GM12892 (cell line): ENCODE measurements around the gene GALNT13.

Experiments
- DNase-seq: peaks from one replicate; pipeline ENCODE4 v3.0.0; 2011; ENCODE audit not compliant: insufficient read length
- FAIRE-seq: peaks from 2 replicates; lab custom pipeline; 2011; peaks lifted over from hg19 to GRCh38; lab: Jason Lieb, UNC
- POLR2A ChIP-seq: IDR thresholded peaks from 2 replicates; pipeline ENCODE4 v1.6.1; 2011; ENCODE audit warnings: low read depth, low read length, control low read depth
- POLR2AphosphoS5 ChIP-seq: IDR thresholded peaks from 2 replicates; pipeline ENCODE4 v1.6.1; 2011; ENCODE audit warnings: low read depth, low read length, control low read depth
- TAF1 ChIP-seq: IDR thresholded peaks from 2 replicates; pipeline ENCODE4 v1.6.1; 2011; ENCODE audit warnings: low read depth, mild to moderate bottlenecking, control low read depth, low read length, borderline replicate concordance

The GALNT13 gene

GRCh38 chr2:153875801-153876466 lies 4.2 kb downstream of the GALNT13 start:
- TF ChIP-seq POLR2A = no peak
- no peak for TF ChIP-seq TAF1
- no peak for TF ChIP-seq POLR2AphosphoS5
- FAIRE-seq (no peak), DNase-seq (no peak)

GRCh38 chr2:153880926-153881325 lies 9.2 kb downstream of the GALNT13 start:
- no peak for FAIRE-seq
- DNase-seq = no peak
- TF ChIP-seq TAF1 = no peak
- TF ChIP-seq POLR2A = no peak
- TF ChIP-seq POLR2AphosphoS5 = no peak

- TF ChIP-seq TAF1 (no peak), POLR2AphosphoS5 (no peak), POLR2A (no peak)
- DNase-seq = no peak
- FAIRE-seq = no peak
Observed at GRCh38 chr2:153886833-153887232, 15.1 kb downstream of the GALNT13 start.

- no peak for FAIRE-seq
- DNase-seq = no peak
- no peak for TF ChIP-seq TAF1
- no peak for TF ChIP-seq POLR2AphosphoS5
- no peak for TF ChIP-seq POLR2A
Observed at GRCh38 chr2:153890576-153890975, 18.9 kb downstream of the GALNT13 start.

- no peak for DNase-seq
- TF ChIP-seq POLR2AphosphoS5 = no peak
- no peak for TF ChIP-seq POLR2A
- no peak for TF ChIP-seq TAF1
- FAIRE-seq = no peak
Observed at GRCh38 chr2:153891051-153891450, 19.3 kb downstream of the GALNT13 start.

- TF ChIP-seq POLR2AphosphoS5 (no peak), POLR2A (no peak), TAF1 (no peak)
- DNase-seq (no peak), FAIRE-seq (no peak)
Observed at GRCh38 chr2:153912798-153913396, 41.2 kb downstream of the GALNT13 start.

- FAIRE-seq (no peak), DNase-seq (no peak)
- TF ChIP-seq POLR2AphosphoS5 (no peak), POLR2A (no peak), TAF1 (no peak)
Observed at GRCh38 chr2:153917570-153917969, 45.8 kb downstream of the GALNT13 start.

- DNase-seq = no peak
- no peak for FAIRE-seq
- no peak for TF ChIP-seq TAF1
- TF ChIP-seq POLR2AphosphoS5 = no peak
- no peak for TF ChIP-seq POLR2A
Observed at GRCh38 chr2:153935511-153935910, 63.8 kb downstream of the GALNT13 start.

GRCh38 chr2:153939124-153939796 lies 67.5 kb downstream of the GALNT13 start:
- DNase-seq (no peak), FAIRE-seq (no peak)
- TF ChIP-seq TAF1 (no peak), POLR2AphosphoS5 (no peak), POLR2A (no peak)

- FAIRE-seq = no peak
- DNase-seq = no peak
- TF ChIP-seq POLR2A = no peak
- TF ChIP-seq POLR2AphosphoS5 = no peak
- TF ChIP-seq TAF1 = no peak
Observed at GRCh38 chr2:153940511-153940910, 68.8 kb downstream of the GALNT13 start.

- FAIRE-seq = no peak
- TF ChIP-seq POLR2A (no peak), TAF1 (no peak)
- no peak for DNase-seq
Observed at GRCh38 chr2:153944800-153945199, 73.1 kb downstream of the GALNT13 start.

- no peak for TF ChIP-seq TAF1
- no peak for TF ChIP-seq POLR2A
- TF ChIP-seq POLR2AphosphoS5 = no peak
- FAIRE-seq (no peak), DNase-seq (no peak)
Observed at GRCh38 chr2:153946036-153946435, 74.3 kb downstream of the GALNT13 start.
